ENCODE results near the gene CXCR5.

Gene CXCR5

DNA sequence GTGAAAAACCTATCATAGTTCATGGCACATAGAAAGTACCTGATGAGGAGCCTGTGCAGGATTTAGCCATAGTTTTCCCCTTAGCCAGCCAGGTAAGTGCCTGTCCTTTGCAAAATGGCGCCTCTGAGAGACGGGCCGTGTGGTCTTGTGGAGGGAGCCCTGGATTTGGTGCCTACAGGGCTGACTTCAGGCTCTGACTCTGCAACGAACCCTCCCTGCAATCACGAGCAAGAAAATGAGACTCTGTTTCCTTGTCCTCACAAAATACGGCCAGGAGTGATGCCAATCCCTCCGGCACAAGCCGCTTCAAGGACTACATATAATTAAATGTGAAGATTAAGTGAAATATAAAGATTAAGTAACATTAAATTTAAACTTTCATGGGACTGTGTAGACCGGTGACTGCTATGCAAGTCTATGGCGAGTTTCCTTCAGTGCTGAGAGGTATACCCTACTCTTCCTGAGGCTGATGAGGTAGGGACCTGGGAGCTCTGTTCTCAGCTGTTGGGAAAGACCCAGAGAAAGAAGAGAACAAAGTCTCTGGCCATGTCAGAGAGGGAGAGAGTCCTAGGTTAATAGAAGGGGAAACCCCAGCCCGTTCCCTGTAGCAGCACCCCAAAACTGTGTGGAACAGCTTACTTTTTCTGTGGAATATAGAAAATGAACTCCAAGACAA, 6.1 kb upstream of the CXCR5 start:
- FAIRE-seq = no peak

DNA sequence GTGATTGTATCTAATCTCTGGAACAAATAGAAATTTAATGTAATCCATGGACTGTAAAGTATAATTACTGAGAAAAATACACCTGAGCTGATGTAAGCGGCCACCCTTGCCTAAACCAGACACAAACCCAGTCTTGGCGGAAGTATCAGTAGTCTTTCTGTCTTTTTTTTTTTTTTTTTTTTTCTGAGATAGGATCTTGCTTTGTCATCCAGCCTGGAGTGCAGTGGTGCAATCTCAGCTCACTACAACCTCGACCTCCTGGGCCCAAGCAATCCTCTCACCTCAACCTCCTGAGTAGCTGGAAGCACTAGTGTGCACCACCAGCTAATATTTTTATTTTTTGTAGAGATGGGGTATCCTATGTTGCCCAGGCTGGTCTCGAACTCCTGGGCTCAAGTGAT, 5.5 kb upstream of the CXCR5 start:
- no peak for FAIRE-seq

DNA sequence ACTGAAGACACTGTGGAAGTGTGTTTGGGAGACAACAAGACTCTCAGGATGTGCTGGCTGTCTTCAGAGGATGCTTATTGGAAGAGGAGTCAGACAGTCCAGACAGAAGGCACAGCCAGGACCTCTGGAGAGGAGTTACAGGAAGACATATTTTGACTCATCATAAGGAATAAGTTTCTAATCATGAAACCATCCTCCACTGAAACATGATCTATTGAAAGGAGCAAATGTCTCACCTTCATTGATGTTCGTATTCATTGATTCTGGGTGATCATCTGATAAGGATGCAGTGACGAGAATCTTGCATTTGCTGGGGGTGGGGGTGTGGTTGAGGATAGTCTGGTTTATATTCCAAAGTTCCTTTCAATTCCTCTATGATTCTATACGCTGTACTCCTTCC, 2.5 kb upstream of the CXCR5 start:
- no peak for FAIRE-seq

DNA sequence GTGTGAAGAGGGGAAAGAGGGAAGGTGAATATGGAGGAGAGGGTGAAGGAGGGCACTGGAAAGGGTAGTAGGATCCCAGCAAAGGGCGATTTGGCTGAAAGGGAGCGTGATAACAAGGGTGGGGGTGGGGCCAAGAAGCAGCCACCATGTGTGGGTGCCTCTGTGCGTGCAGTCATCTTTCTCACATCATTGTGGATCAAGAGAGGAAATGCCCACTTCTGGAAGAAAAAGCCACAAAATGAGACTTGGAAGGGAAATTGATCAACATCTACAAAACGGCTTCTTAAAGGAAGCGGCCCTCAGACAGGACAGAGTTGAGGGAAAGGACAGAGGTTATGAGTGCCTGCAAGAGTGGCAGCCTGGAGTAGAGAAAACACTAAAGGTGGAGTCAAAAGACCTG, 1.2 kb upstream of the CXCR5 start:
- no peak for FAIRE-seq

DNA sequence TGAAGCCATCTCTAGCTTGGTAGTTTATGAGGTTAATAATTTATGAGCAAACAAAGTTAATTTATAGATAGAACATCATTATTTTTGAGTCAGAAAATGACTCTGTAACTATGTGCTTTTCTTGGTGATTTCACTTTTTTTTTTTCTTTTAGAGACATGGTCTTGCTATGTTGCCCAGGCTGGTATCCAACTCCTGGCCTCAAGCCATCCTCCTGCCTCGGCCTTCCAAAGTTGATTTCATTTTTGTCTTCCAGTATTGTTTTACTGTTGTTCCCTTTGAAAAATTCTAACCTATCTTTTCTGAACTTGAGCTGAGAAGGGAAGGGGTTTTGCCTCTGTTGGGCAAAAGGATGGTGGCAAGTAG, 706 bp upstream of the CXCR5 start:
- FAIRE-seq = no peak

DNA sequence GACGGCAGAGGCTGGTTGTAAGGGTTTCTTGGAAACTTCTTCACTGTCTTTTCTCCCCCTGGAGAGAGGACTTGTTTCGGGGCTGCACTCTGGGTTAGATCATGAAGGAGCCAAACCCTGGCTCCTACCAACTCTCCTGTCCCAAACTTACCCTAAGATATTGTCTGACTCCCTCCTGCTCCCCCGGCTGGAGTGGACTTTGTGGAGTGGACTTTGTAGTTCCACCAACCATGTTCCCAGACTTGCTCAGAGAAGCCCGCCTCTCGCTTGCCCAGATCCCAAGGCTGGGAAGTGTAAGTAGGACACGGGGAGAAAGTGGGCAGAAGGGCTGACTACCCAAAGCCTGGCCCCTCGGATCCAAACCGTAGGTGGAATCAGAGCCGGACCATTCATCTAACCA, 1.2 kb downstream of the CXCR5 start:
- FAIRE-seq = no peak

DNA sequence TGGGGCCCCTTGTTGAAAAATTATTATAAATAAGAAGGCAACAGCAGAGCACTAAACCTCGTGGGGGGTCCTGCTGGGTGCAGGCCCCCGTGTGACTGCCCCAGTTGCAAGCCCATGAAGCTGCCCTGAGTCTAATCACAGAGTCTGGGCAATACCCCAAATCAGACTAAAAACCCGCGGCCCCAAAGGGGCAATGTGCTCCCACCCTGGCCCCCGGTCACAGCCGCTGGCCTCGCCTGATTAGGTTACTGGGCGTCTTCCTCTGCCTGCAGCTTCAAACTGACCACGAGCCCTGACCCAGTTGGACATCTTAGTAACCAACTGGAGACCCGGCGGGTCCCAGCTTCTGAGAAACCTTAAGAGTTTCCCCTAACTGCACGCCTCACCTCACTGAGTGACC, 1.6 kb downstream of the CXCR5 start:
- FAIRE-seq = no peak

DNA sequence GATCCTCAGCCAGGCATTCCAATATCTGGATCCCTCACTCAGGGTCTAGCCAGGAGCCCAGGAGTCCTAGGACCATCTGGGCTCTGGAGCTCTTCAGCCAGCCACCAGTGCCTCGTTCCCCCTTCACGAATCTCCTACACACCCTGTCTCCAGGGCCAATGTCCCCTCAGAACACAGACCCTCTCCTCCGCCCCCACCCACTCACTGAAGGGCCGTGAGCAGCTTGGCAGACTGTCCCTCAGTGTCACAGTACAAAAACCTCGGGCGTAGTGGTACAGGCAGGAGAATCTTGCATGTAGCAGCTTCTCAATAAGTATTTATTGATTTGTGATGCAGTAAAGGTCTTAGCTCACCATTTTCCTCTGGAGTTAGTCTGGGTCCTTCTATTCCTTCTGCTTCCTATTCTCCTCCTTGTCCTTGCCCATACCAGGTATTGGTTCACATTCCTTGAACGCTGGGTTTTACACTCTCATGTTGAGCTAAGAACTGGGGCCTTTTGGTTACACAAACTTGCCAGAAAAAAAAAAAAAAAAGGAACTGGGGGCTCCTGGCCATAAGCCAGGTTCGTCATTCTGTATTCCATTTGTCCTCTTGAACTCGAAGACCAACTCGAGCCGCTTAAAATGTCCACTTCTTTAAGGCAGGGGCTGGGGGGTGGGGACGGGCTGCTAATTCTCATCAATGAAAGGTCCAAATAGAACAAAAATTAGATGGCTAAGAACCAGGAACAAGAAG, 2.3 kb downstream of the CXCR5 start:
- no peak for FAIRE-seq

DNA sequence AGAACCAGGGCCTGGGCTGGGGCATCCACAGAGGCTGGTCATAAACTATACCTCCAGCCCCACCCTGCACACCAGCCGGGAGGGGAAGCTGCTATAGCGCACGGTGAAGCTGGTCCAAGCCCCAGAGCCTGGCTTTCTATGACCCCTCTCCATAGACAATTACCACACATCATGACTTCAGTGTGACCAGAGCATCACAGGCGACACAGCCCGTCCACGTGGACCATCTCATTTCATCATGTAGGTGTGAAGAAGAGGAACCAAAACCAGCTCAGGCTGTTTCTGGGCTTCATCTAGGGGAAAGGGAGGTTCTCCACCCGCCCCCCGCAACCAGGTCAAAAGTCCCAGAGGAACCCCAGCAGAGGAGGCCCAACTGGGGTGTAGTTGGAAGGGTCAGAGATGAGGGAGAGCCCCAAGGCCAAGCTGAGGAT, 3.0 kb downstream of the CXCR5 start:
- no peak for FAIRE-seq

DNA sequence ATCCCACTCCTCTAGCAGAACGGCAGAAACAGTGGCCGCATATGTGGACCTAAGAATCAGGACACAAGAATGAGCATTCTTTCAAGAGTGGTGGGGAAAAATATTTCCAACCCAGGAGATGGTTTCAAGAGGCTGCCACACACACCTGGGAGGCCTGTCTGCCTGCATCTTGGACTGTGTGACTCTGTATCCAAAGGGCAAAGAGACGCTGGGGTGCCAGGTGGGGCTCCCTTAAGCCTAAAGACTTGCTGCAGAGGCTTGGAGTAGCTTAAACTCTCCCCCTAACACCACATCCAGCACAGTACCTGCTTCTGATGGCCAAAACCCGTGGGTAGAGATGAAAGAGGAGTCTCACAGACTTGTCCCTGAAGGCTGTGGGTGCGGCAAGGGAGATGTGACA, 3.5 kb downstream of the CXCR5 start:
- FAIRE-seq = no peak

DNA sequence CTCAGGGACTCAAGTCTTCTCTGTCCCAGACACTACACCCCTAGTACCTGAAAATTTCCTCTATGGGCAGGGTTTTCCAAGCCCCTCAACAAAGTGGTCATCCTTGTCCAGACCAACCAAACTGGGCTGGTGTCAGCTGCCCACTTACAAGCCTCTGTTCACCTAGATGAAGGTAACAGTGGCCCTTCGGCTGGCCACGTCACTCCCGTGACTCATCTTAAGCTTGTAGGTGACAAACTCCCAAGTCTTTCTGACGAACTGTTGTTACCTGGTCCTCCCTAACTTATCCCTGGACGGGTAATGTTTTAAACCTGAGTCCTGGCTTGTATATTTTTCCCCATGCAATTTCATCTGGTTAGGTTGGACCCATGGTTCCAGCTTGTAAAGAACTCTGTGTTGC, 4.7 kb downstream of the CXCR5 start:
- FAIRE-seq = no peak

DNA sequence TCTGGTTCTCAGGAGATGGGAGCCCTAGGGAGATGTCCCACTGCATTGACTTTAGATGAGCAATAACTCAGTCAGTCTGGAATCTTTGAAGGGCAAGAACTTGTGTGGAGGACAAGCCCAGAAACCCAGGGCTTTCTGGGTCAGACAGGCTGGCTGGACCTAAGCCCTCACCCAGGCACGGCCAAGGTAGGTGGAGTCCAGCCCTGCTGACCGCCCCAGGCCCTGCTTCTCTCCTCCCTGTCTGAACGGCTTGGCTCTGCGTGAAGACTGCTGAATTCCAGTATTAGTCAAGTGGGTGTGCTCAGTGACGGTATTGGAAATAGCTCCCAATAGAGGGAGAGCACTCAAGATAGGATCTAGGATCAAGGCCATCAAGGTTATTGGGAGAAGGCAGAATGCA, 6.1 kb downstream of the CXCR5 start:
- FAIRE-seq = no peak

DNA sequence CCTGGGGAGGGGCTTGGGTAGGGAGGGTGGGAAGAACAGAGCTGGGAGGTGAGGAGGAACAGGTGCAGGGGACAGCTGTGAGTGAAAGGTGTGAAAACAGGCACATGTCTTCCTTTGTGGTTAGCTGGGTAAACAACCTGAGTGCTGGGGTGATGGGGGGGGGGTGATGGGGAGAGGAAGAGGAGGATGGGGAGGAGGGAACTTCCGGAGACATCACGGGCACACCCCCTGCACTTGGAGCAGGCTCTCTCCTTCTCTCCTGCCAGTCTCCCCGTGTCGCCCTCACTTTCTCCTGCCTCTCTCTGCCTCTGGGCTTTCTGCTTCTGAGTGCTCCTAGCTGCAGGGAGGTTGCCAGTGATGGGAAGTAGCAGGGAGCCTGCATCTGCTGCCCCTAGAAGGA, 8.8 kb downstream of the CXCR5 start:
- no peak for FAIRE-seq

DNA sequence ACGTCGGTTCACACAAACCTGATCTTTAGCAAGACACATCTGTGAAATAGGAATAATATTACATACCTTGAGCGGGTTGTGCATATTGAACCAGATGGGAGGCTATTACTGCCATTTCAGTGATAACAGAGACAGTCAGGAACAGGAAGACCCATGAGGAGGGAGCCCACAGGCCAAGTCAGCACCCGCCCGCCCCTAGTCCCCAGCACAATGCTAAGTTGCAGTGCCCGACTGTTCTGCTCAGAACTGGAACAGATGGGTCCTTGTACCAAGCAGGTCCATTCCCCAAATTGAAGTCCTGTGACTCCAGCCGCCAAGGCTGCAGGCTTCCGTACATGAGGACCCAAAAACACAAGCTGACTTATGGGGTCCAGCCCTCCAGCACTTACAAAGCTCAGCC, 9.3 kb downstream of the CXCR5 start:
- no peak for FAIRE-seq

DNA sequence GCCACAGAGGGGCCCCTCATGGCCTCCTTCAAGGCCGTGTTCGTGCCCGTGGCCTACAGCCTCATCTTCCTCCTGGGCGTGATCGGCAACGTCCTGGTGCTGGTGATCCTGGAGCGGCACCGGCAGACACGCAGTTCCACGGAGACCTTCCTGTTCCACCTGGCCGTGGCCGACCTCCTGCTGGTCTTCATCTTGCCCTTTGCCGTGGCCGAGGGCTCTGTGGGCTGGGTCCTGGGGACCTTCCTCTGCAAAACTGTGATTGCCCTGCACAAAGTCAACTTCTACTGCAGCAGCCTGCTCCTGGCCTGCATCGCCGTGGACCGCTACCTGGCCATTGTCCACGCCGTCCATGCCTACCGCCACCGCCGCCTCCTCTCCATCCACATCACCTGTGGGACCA, 10.0 kb downstream of the CXCR5 start:
- no peak for FAIRE-seq

DNA sequence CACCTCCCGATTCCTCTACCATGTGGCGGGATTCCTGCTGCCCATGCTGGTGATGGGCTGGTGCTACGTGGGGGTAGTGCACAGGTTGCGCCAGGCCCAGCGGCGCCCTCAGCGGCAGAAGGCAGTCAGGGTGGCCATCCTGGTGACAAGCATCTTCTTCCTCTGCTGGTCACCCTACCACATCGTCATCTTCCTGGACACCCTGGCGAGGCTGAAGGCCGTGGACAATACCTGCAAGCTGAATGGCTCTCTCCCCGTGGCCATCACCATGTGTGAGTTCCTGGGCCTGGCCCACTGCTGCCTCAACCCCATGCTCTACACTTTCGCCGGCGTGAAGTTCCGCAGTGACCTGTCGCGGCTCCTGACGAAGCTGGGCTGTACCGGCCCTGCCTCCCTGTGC, 10.5 kb downstream of the CXCR5 start:
- no peak for FAIRE-seq

DNA sequence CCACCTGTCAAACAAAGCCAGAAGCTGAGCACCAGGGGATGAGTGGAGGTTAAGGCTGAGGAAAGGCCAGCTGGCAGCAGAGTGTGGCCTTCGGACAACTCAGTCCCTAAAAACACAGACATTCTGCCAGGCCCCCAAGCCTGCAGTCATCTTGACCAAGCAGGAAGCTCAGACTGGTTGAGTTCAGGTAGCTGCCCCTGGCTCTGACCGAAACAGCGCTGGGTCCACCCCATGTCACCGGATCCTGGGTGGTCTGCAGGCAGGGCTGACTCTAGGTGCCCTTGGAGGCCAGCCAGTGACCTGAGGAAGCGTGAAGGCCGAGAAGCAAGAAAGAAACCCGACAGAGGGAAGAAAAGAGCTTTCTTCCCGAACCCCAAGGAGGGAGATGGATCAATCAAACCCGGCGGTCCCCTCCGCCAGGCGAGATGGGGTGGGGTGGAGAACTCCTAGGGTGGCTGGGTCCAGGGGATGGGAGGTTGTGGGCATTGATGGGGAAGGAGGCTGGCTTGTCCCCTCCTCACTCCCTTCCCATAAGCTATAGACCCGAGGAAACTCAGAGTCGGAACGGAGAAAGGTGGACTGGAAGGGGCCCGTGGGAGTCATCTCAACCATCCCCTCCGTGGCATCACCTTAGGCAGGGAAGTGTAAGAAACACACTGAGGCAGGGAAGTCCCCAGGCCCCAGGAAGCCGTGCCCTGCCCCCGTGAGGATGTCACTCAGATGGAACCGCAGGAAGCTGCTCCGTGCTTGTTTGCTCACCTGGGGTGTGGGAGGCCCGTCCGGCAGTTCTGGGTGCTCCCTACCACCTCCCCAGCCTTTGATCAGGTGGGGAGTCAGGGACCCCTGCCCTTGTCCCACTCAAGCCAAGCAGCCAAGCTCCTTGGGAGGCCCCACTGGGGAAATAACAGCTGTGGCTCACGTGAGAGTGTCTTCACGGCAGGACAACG, 11.7 kb downstream of the CXCR5 start:
- FAIRE-seq = no peak

DNA sequence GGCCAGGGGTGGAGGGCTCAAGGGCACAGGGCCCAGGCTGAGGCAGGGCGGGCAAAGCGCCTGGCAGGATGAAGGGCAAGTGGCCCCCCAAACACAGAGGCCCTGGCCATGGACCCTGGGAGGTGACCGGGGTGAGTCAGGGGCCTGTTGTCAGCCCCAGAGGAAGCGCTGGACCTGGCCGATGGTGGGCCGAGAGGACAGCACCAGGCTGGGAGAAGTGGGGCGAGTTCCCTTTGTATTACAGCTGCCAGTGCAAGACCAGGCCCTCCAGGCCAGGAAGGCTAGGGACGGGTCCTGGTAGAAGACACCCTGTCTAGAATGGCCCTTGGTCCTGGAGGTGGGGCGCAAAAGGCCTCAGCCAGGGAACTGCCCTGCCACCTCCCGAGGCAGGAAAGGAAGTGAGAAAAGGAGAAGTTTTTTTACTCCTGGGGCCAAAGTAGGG, 12.8 kb downstream of the CXCR5 start:
- no peak for FAIRE-seq

DNA sequence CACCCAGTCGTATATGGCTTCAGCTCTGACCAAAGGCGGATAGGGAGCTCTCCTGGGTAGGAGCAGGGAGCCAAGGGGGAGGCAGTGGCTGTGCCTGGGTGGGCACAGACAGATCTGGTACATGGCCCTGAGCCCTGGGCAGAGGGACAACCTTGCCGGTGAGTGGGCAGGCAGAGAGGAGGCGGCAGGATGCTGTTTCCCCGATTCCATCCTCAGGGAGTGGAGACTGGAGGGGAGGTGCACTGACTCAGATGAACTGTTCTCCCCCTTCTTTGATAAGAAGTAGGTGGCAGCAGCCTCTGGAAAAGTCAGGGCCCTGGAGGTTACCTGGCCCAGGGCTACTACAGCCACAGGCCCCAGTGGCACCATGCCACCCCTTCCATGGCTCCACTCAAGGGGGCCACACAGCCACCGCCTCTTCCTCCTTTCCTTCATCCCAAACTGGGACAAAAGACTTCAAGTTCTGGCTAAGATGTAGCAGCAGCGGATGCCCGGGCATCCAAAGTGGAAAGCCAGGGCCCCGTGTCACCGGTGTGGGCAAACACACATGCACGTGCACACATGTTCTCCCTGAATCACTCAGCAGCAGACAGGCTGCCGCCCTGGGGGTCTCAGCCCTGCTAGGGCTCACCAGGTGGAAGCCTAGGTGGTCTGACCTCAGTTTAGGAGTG, 13.4 kb downstream of the CXCR5 start:
- FAIRE-seq = no peak

DNA sequence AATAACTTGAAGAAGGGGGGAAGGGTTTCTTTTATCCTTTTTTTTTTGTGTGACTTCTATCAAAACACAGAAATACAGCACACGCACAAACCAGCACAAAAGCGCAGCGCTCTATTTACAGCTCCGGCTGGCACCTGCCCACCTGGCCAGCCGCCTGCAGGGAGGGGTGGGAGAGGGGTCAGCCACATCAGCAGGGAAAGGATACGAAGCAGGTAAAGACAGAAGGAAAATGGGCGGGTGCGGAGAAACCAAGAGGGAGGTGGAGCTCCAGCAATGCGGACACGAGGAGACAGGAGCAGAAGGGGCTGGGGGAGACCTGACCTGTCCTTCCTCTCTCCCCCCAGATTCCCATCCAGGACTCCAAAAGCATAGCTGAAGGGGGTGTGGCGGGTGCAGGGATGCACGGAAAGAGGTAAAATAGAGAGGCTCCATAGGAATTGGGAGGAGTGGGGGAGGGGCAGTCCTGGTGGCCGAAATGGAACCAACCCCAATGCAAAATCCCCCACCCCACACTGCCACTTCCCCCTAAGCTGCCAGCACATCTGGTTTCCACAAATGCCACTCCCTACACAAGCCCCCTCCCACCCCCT, 14.1 kb downstream of the CXCR5 start:
- FAIRE-seq = no peak

DNA sequence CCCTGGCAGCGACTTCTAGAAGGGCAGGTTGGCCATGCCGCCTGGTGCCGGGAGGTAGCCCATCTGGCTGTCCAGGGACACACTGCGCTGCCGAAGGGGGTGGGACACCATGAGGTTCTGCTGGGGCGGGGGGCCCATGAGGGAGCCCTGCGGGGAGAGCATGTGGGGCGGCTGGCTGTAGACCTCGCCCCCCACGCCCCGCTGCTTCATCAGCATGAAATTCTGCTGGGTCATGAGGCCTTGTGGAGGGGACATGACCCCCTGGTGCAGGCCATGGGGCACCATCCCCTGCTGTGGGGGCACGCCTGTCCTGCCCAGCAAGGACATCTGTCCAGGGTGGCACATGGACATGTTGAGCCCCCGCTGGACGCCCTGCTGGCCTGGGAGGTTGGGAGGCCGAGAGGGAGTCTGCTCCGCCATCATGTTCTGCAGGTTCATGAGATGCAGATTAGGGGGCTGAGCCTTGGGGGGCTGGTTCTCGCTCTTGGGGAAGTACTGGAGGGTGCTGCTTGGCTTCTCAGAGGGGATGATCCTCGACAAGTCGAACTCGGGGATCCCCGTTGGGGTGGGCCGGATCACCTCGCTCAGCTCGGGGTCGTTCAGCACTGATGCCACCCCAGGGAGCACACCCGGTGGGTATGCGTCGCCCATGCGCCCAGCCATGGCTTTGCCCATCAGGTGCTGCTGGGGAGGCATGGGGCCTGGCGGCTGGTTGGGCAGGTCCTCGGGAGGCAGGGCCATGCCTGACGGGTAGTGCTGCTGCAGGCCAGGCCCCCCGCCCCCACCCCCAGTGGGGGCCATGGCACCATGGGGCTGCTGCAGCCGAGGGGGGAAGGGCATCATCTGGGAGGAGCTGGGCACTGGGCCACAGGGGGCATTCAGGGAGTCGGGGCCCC, 15.0 kb downstream of the CXCR5 start:
- FAIRE-seq = no peak

DNA sequence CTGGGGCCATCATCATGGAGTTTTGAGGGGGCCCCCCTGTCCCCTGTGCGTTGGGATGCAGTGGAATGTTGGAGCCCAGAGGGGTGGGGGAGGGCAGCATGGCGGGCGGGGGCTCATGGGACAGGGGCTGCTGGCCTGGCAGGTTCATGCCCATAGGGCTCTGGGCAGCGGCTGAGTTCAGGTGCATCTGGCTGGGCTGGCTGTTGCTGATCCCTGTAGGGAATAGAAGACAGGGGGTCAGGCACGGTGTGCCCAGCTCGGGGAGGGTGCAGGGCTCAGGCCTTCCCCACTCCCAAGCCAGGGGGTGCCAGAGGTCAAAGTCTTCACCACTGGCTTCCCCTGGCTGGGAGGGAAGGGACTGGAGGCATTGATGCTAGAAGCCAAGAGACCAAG, 15.6 kb downstream of the CXCR5 start:
- no peak for FAIRE-seq

Measured in TTC549 (cell line).